Measurements from ENCODE around the gene GBX1. TPM values are rescaled to one million over a fixed set of nuclear protein-coding genes. Genes with fewer than 3 reads are reported as not detected.

The GBX1 gene
- total RNA-seq, 1 experiment from 2014 or later: not detected

- Mint-ChIP-seq H3K36me3 (ENCODE audit: insufficient read depth, unreplicated experiment) (peaks cover 46% of the 10 kb centered on the region), H3K4me3 (ENCODE audit: unreplicated experiment) (no peak overlapping the region), H3K9me3 (ENCODE audit: unreplicated experiment) (no peaks in the 10 kb centered on the region), H3K27me3 (ENCODE audit: insufficient read depth, unreplicated experiment) (no peaks in the 10 kb centered on the region), H3K27ac (ENCODE audit: low read depth, unreplicated experiment) (no peak overlapping the region), H3K4me1 (ENCODE audit: insufficient read depth, unreplicated experiment) (peaks cover 6% of the 10 kb centered on the region)
- POLR2A ChIA-PET: interaction anchor here (1.7 kb wide), 1 partner anchor 9 kb away, joined by 12 read pairs; no protein-coding TSS in a partner anchor
- BruUV-seq (replicated peaks): no TSS peak
- intact Hi-C loops (cut with micrococcal nuclease): loop anchor here (1.0 kb wide), 2 partner anchors 48 to 179 kb away; no protein-coding TSS in a partner anchor
- CTCF ChIA-PET: interaction anchor here (0.6 to 2.3 kb wide), 38 partner anchors 8 to 910 kb away, joined by 3 to 11 read pairs (median 4); no protein-coding TSS in a partner anchor
- DNase-seq (ENCODE audit: unreplicated experiment): peak; percentile 82
- TF ChIP-seq CTCF (IDR thresholded peaks at IDR 0.05; ENCODE audit: unreplicated experiment): peak; percentile 96
Observed at GRCh38 chr7:151123822-151124464, 43.6 kb downstream of the GBX1 start.

GRCh38 chr7:151123158-151123821 is 44.2 kb downstream of the GBX1 start:
- Mint-ChIP-seq H3K36me3 (ENCODE audit: insufficient read depth, unreplicated experiment) (peaks cover 46% of the 10 kb centered on the region), H3K27ac (ENCODE audit: low read depth, unreplicated experiment) (no peak overlapping the region)
- DNase-seq (ENCODE audit: unreplicated experiment): no peak

GRCh38 chr7:151122796-151123157 is 44.7 kb downstream of the GBX1 start:
- CTCF ChIA-PET: interaction anchor here (0.6 to 2.3 kb wide), 8 partner anchors 9 to 613 kb away, joined by 3 to 11 read pairs (median 4); no protein-coding TSS in a partner anchor
- intact Hi-C loops (cut with micrococcal nuclease): no loop called here
- H3K4me1 Mint-ChIP-seq (ENCODE audit: insufficient read depth, unreplicated experiment): peaks cover 6% of the 10 kb centered on the region

More at GRCh38 chr7:151123158-151123821, 44.2 kb downstream of the GBX1 start:
- CTCF ChIA-PET: interaction anchor here (0.6 to 2.3 kb wide), 29 partner anchors 9 to 792 kb away, joined by 3 to 11 read pairs (median 4); no protein-coding TSS in a partner anchor
- no peaks in the 10 kb centered on the region for H3K27me3 Mint-ChIP-seq (ENCODE audit: insufficient read depth, unreplicated experiment)
- no peaks in the 10 kb centered on the region for H3K9me3 Mint-ChIP-seq (ENCODE audit: unreplicated experiment)
- peaks cover 6% of the 10 kb centered on the region for H3K4me1 Mint-ChIP-seq (ENCODE audit: insufficient read depth, unreplicated experiment)
- POLR2A ChIA-PET: interaction anchor here (1.7 kb wide), 1 partner anchor 9 kb away, joined by 12 read pairs; no protein-coding TSS in a partner anchor
- H3K4me3 Mint-ChIP-seq (ENCODE audit: unreplicated experiment): no peak overlapping the region
- no peak for TF ChIP-seq CTCF (IDR thresholded peaks at IDR 0.05; ENCODE audit: unreplicated experiment)
- no TSS peak for BruUV-seq (replicated peaks)
- intact Hi-C loops (cut with micrococcal nuclease): no loop called here

More at GRCh38 chr7:151122796-151123157, 44.7 kb downstream of the GBX1 start:
- Mint-ChIP-seq H3K27me3 (ENCODE audit: insufficient read depth, unreplicated experiment) (no peaks in the 10 kb centered on the region), H3K36me3 (ENCODE audit: insufficient read depth, unreplicated experiment) (peaks cover 46% of the 10 kb centered on the region), H3K27ac (ENCODE audit: low read depth, unreplicated experiment) (no peak overlapping the region), H3K4me3 (ENCODE audit: unreplicated experiment) (no peak overlapping the region), H3K9me3 (ENCODE audit: unreplicated experiment) (no peaks in the 10 kb centered on the region)
- no peak for DNase-seq (ENCODE audit: unreplicated experiment)
- TF ChIP-seq CTCF (IDR thresholded peaks at IDR 0.05; ENCODE audit: unreplicated experiment): no peak
- BruUV-seq (replicated peaks): no TSS peak
- POLR2A ChIA-PET: no interaction called here
